C4-2B (cell line): ENCODE results near the gene PFKP.

ENCODE experiments used
- ZFX ChIP-seq: fragments of 450-650 bp; IDR thresholded peaks from 2 replicates; pipeline ENCODE4 v1.6.1; 2017
- TF ChIP-seq, protein P1 (sequence below): fragments of 450-650 bp; conservative IDR thresholded peaks from 2 replicates; pipeline ENCODE4 v1.5.1; 2017; ENCODE audit warnings: mild to moderate bottlenecking

DNA sequence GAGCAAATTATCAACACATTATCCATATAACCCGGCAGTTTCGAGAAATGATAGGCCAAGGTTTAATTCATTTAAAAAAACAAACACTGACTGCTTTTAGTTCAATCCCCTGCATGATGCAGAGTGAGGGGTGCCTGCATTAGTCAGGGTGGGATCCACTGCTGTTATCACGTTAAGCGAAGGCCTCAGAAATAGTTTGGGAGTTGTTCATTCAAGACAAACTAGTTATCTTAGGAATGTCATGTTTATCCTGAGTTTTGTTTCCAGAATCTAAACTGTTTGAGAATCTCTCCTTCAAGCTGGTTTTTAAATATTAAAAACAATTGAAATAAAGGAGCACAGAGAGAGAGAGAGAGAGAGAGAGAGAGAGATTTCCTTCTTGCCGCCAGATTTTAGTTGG lies 36.6 kb upstream of the PFKP start:
- TF ChIP-seq, protein P1, sequence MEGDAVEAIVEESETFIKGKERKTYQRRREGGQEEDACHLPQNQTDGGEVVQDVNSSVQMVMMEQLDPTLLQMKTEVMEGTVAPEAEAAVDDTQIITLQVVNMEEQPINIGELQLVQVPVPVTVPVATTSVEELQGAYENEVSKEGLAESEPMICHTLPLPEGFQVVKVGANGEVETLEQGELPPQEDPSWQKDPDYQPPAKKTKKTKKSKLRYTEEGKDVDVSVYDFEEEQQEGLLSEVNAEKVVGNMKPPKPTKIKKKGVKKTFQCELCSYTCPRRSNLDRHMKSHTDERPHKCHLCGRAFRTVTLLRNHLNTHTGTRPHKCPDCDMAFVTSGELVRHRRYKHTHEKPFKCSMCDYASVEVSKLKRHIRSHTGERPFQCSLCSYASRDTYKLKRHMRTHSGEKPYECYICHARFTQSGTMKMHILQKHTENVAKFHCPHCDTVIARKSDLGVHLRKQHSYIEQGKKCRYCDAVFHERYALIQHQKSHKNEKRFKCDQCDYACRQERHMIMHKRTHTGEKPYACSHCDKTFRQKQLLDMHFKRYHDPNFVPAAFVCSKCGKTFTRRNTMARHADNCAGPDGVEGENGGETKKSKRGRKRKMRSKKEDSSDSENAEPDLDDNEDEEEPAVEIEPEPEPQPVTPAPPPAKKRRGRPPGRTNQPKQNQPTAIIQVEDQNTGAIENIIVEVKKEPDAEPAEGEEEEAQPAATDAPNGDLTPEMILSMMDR = no peak
- no peak for TF ChIP-seq ZFX
